ENCODE data around the gene ENOX1. TPM values are rescaled to one million over a fixed set of nuclear protein-coding genes. Genes with fewer than 3 reads are reported as not detected.
A peak's percentile ranks its signal among the peaks of the same experiment; 100 is the strongest.

The ENOX1 gene
- total and polyA plus RNA-seq, 7 donors: 0.34 to 7.1 (median 1.1) TPM

DNA sequence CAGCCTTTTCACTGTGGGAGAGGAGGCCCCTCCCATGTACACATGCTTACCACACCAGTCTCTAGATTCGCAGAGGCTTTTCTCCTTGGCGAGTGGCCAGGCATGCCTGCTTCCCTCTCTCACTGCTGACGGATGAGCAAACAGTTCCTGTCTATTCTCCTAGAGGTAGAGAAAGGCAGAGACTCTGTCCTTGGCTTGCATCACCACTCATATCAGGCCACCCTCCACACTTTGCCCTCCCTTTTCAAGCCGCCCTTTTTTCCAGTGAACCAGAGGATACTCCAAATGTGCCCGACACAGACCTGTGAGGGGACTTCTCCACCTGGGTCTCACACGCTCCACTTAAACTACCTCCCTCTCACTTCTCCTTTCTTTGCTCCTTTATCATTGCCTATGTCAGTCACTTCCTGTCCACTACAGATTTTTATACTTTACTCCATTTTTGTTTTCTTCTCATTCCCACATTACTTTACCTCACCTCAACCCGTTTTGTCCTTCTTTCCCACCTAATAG, 478.8 kb downstream of the ENOX1 start:
- 51 to 58% (median 52%) methylated on average over 7 of the region's 7 CpGs for WGBS, 3 donors
- TF ChIP-seq, protein P1, sequence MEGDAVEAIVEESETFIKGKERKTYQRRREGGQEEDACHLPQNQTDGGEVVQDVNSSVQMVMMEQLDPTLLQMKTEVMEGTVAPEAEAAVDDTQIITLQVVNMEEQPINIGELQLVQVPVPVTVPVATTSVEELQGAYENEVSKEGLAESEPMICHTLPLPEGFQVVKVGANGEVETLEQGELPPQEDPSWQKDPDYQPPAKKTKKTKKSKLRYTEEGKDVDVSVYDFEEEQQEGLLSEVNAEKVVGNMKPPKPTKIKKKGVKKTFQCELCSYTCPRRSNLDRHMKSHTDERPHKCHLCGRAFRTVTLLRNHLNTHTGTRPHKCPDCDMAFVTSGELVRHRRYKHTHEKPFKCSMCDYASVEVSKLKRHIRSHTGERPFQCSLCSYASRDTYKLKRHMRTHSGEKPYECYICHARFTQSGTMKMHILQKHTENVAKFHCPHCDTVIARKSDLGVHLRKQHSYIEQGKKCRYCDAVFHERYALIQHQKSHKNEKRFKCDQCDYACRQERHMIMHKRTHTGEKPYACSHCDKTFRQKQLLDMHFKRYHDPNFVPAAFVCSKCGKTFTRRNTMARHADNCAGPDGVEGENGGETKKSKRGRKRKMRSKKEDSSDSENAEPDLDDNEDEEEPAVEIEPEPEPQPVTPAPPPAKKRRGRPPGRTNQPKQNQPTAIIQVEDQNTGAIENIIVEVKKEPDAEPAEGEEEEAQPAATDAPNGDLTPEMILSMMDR (IDR thresholded peaks at IDR 0.05): no peak

DNA sequence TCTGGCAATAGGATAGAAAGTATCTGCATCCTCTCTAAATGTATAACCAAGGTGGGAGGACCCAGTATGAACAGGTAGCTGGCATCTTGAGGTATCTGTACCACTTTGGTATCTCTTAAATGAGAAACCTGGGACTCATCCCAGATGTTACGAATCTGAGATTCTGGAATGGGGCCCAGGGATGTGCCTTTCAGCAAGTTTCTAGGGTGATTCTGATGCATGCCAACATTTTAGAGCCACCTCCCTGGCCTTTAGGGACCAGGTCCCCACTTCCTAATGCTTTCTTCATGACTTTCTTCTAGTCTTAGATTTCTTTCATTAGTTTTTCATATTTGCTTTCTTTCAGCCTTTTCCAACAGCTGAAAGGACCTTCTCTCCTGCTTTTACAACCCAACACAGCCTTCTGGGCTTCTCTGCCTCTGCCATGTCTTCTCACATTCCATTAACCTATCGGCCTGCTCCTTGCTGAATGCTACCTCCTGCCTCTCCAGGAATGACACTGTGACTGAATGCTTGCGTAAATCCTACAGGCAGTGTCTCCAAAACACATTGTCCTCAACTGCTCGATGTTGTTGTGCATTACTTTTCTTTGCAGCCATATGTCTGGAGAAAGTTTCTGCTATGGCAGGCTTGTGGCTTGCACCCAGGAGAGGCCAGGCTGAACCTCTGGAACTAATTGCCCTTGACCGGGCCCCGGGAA, 479.4 kb downstream of the ENOX1 start:
- peak in 3 of 4 donors; percentile 3 to 61 (median 45) for ATAC-seq
- H3K4me3 ChIP-seq: no peak overlapping the region
- H3K36me3 ChIP-seq (ENCODE audit: insufficient read depth in 1 of 2, low read depth in 1 of 2): no peaks in the 10 kb centered on the region
- peaks cover 21% of the 10 kb centered on the region for H3K4me1 ChIP-seq
- DNase-seq: no peak
- intact Hi-C loops (cut with DNase I): loop anchor here (5.0 to 10.0 kb wide), 3 partner anchors 480 to 567 kb away; partner anchors contain the start of genes CCDC122 (in 1 of the 2), ENOX1 (in 1 of the 2) and LACC1 (in 1 of the 2)
- TF ChIP-seq, protein P1 (IDR thresholded peaks at IDR 0.05): no peak
- H3K27me3 ChIP-seq (ENCODE audit: insufficient read depth in 3 of 3, low read length in 2 of 3): no peaks in the 10 kb centered on the region
- H3K9me3 ChIP-seq: no peaks in the 10 kb centered on the region
- H3K27ac ChIP-seq: no peak overlapping the region
- WGBS, 3 donors: 32 to 48% (median 33%) methylated on average over 6 of the region's 6 CpGs

More for the DNA sequence above, 478.8 kb downstream of the ENOX1 start:
- peak overlapping the region; percentile 3 for H3K27ac ChIP-seq
- peak; percentile 66 to 84 (median 74) for ATAC-seq
- DNase-seq: peak; percentile 82 to 91
- H3K27me3 ChIP-seq (ENCODE audit: insufficient read depth in 3 of 3, low read length in 2 of 3): no peaks in the 10 kb centered on the region
- H3K4me1 ChIP-seq: peaks cover 16% of the 10 kb centered on the region
- H3K4me3 ChIP-seq: no peak overlapping the region
- no peaks in the 10 kb centered on the region for H3K36me3 ChIP-seq (ENCODE audit: insufficient read depth in 1 of 2, low read depth in 1 of 2)
- intact Hi-C loops (cut with DNase I): loop anchor here (5.0 to 10.0 kb wide), 3 partner anchors 479 to 567 kb away; partner anchors contain the start of genes CCDC122 (in 1 of the 2), ENOX1 (in 1 of the 2) and LACC1 (in 1 of the 2)
- H3K9me3 ChIP-seq: no peaks in the 10 kb centered on the region

DNA sequence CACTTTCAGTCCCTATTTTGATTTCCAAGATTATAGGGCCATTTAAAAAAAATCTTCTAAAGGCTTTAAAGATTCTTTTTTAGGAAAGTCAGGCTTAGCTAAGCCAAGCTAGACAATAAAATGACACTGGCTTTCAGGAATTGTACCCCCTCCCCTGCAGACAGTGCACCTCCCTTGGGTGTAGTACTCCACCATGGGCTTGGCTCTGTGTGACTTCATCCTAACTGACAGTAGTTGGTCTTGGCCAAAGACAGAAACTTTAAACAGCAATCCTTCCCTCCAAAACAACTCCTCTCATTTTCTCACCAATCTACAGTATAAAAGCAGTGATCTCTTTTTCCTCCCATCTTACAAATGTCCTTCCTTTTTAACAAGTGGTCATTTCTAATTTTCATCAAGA, 480.4 kb downstream of the ENOX1 start:
- Histone ChIP-seq H3K4me1 (peaks cover 23% of the 10 kb centered on the region), H3K36me3 (ENCODE audit: insufficient read depth in 1 of 2, low read depth in 1 of 2) (no peaks in the 10 kb centered on the region), H3K4me3 (no peak overlapping the region), H3K9me3 (no peaks in the 10 kb centered on the region), H3K27ac (no peak overlapping the region), H3K27me3 (ENCODE audit: insufficient read depth in 3 of 3, low read length in 2 of 3) (no peaks in the 10 kb centered on the region)
- TF ChIP-seq, protein P1 (IDR thresholded peaks at IDR 0.05): no peak
- no peak for ATAC-seq
- no peak for DNase-seq
- intact Hi-C loops (cut with DNase I): loop anchor here (5.0 to 10.0 kb wide), 3 partner anchors 481 to 568 kb away; partner anchors contain the start of genes CCDC122 (in 1 of the 2), ENOX1 (in 1 of the 2) and LACC1 (in 1 of the 2)

DNA sequence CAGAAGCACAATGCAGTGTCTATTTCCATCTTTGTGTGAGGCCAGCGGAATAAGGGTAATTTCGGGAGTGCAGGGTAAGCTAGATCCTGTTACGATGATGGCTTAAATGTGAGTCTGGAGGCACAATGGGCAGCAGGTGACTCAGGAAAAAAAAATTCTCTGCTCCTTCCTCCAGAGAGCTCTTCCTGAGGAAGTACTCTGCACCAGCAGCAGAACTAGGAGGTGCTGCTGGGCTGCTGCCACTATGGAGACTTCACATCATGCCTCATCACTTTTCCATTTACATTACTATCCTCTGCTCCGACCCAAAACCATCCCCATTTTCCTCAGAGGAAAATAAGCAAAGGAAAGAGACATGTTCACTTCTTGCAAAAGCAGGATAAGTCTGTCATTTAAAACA, 481.4 kb downstream of the ENOX1 start:
- H3K4me1 ChIP-seq: peaks cover 26% of the 10 kb centered on the region
- no peaks in the 10 kb centered on the region for H3K36me3 ChIP-seq (ENCODE audit: insufficient read depth in 1 of 2, low read depth in 1 of 2)
- H3K9me3 ChIP-seq: no peaks in the 10 kb centered on the region
- no peak overlapping the region for H3K4me3 ChIP-seq
- intact Hi-C loops (cut with DNase I): loop anchor here (5.0 to 10.0 kb wide), 3 partner anchors 482 to 569 kb away; partner anchors contain the start of genes CCDC122 (in 1 of the 2), ENOX1 (in 1 of the 2) and LACC1 (in 1 of the 2)
- H3K27ac ChIP-seq: no peak overlapping the region
- H3K27me3 ChIP-seq (ENCODE audit: insufficient read depth in 3 of 3, low read length in 2 of 3): no peaks in the 10 kb centered on the region
- DNase-seq: no peak
- 41 to 46% (median 44%) methylated on average over 4 of the region's 4 CpGs for WGBS, 3 donors
- TF ChIP-seq, protein P1 (IDR thresholded peaks at IDR 0.05): no peak
- ATAC-seq: no peak
